GM12891 (cell line): ENCODE results near the gene G3BP2.

Source experiments
- PAX5 ChIP-seq: IDR thresholded peaks from 2 replicates; pipeline ENCODE4 v1.6.1; 2011; ENCODE audit warnings: low read length, moderate library complexity, mild to moderate bottlenecking; ENCODE audit not compliant: insufficient read depth, severe bottlenecking
- POLR2A ChIP-seq: IDR thresholded peaks from 2 replicates; pipeline ENCODE4 v1.6.1; 2011; ENCODE audit warnings: low read depth, low read length, control low read depth
- POLR2AphosphoS5 ChIP-seq: IDR thresholded peaks from 2 replicates; pipeline ENCODE4 v1.6.1; 2011; ENCODE audit warnings: low read depth, low read length, control low read depth
- SPI1 ChIP-seq: IDR thresholded peaks from 2 replicates; pipeline ENCODE4 v1.6.1; 2011; ENCODE audit warnings: low read depth, low read length, control low read depth

DNA sequence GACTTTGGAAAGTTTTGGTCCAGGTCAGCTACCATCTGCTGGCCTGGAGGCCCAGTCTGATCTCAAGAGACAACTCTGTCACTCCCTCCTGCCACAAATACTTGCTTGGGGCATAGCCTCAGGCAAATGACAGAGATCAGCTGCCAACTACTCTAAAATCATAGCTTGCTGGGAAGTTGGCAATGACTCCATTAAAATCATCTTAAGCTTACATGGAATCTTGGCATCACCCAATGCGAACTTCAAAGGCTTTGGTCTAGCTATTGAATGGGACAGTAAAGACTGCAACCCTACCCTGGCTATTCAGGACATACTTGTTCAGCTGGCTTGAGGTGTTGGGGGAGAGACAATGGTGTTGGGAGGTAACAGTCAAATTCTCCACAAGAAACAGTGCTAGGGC lies 44.2 kb upstream of the G3BP2 start:
- TF ChIP-seq POLR2A (no peak), POLR2AphosphoS5 (no peak), PAX5 (no peak), SPI1 (no peak)
